ENCODE results near the gene ARRB1. TPM values are rescaled to one million over a fixed set of nuclear protein-coding genes. Genes with fewer than 3 reads are reported as not detected.
"Not testable (repeated sequence)": the region's sequence is repeated elsewhere in the genome, so short reads cannot be mapped to it uniquely, and the experiment has no call there.

Gene ARRB1
- total RNA-seq, 1 experiment from 2014 or later: 30.7 TPM

- no peak for DNase-seq (ENCODE audit: low read depth, low spot score)
- in situ Hi-C loops (cut with HindIII; ENCODE audit: low pct_unique_long_range_greater_than_20kb, low sequenced_read_pairs): no loop called here
Measured at GRCh38 chr11:75333022-75333806, 18.2 kb downstream of the ARRB1 start.

- DNase-seq (ENCODE audit: low read depth, low spot score); in situ Hi-C loops (cut with HindIII; ENCODE audit: low pct_unique_long_range_greater_than_20kb, low sequenced_read_pairs): not testable (repeated sequence)
Measured at GRCh38 chr11:75331761-75332160, 19.7 kb downstream of the ARRB1 start.

DNA sequence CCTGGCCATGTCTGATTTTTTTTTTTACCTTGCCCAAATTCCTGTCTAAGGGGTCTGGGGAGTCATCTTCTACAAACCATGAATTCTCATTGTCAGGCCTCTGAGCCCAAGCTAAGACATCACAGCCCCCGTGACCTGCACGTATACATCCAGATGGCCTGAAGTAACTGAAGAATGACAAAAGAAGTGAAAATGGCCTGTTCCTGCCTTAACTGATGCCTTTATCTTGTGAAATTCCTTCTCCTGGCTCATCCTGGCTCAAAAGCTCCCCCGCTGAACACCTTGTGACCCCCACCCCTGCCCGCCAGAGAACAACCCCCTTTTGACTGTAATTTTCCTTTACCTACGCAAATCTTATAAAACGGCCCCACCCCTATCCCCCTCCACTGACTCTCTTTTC, 20.2 kb downstream of the ARRB1 start:
- DNase-seq (ENCODE audit: low read depth, low spot score); in situ Hi-C loops (cut with HindIII; ENCODE audit: low pct_unique_long_range_greater_than_20kb, low sequenced_read_pairs): not testable (repeated sequence)

DNA sequence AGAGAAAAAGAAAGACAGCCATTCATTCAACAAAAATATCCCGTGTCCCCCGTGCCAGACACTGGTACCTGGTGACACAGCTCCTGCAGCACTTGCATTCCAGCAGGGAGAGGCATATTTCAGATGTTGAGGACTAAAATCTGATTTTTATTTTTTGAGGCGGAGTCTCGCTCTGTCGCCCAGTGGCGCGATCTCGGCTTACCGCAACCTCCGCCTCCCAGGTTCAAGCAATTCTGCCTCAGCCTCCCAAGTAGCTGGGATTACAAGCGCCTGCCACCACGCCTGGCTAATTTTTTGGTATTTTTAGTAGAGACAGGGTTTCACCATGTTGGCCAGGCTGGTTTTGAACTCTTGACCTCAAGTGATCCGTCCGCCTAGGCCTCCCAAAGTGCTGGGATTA, 20.6 kb downstream of the ARRB1 start:
- in situ Hi-C loops (cut with HindIII; ENCODE audit: low pct_unique_long_range_greater_than_20kb, low sequenced_read_pairs); DNase-seq (ENCODE audit: low read depth, low spot score): not testable (repeated sequence)

DNA sequence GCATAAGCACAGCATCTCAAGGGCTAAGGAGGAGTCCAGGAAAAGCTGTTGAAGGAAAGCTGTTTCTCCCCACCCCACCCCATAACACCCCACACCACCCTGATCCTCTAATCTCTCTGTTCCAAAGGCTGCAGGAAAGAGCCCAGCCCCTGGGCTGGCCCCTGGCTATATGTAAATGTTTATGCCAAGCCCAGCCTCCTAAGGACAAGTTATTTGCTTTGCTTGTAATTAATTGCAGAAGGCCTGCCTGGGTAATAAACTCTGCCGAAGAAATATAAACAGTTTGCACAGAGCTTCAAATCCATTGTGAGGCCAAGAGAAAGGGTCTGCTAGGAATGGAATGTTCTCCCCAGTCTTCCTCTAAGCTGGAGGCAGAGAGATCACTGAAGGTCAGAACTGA, 21.2 kb downstream of the ARRB1 start:
- in situ Hi-C loops (cut with HindIII; ENCODE audit: low pct_unique_long_range_greater_than_20kb, low sequenced_read_pairs): no loop called here
- DNase-seq (ENCODE audit: low read depth, low spot score): no peak

GRCh38 chr11:75328426-75329277, 22.8 kb downstream of the ARRB1 start:
- peak; percentile 93 for DNase-seq (ENCODE audit: low read depth, low spot score)
- in situ Hi-C loops (cut with HindIII; ENCODE audit: low pct_unique_long_range_greater_than_20kb, low sequenced_read_pairs): no loop called here

DNA sequence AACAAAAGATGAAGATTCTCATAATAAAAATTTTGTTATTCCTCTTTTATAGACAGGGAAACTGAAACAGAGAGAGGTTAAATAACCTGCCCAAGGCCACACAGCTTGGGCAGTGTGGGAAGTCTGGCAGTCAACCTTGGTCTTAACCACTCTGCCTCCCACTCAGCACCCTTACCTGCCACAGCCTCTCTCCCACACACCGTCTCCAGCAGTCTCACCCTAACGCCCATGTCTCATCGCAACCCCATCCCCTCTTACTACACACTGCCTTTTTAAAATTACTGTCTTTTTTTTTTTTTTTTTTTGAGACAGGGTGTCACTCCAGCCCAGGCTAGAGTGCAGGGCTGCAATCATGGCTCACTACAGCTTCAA, 25.0 kb downstream of the ARRB1 start:
- in situ Hi-C loops (cut with HindIII; ENCODE audit: low pct_unique_long_range_greater_than_20kb, low sequenced_read_pairs): no loop called here

DNA sequence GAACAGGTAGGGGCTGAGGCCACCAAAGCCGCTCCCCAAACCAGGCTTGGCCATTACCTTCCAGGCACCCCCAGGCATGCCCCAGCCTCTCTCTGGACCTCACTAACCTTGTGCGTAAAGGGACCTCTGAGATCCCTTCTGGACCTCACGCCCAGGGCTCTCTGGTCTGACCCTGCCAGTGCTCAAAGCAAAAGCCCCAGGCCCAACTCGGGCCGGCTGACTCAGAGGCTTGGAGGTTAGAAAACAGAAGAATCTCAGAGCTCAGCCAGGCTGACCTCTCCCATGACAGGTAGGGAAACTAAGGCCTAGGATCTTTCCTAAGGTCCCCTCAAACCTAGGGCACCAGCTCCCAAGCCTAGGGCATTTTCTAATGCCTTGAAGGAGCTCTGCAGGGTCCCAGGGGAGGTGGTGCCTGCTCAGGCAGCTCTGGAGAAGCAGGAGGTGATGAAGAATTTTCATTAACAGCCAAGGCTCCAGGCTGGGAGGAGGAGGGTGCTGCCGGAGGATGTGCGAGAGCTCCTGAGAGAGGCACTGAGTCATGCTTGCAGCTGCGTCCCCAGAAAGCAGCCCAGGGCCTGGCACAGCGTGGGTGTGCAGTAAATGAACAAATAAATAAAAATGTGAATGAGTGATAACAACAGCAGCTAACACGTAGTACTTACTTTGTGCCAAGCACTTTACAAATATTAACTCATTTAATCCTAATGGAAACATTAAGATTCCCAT, 25.6 kb downstream of the ARRB1 start:
- in situ Hi-C loops (cut with HindIII; ENCODE audit: low pct_unique_long_range_greater_than_20kb, low sequenced_read_pairs): no loop called here
- DNase-seq (ENCODE audit: low read depth, low spot score): no peak

More for the DNA sequence above, 25.0 kb downstream of the ARRB1 start:
- DNase-seq (ENCODE audit: low read depth, low spot score): no peak

GRCh38 chr11:75324740-75325139, 26.7 kb downstream of the ARRB1 start:
- in situ Hi-C loops (cut with HindIII; ENCODE audit: low pct_unique_long_range_greater_than_20kb, low sequenced_read_pairs): no loop called here
- DNase-seq (ENCODE audit: low read depth, low spot score): no peak

- in situ Hi-C loops (cut with HindIII; ENCODE audit: low pct_unique_long_range_greater_than_20kb, low sequenced_read_pairs): no loop called here
- no peak for DNase-seq (ENCODE audit: low read depth, low spot score)
Measured at GRCh38 chr11:75324189-75324588, 27.3 kb downstream of the ARRB1 start.

DNA sequence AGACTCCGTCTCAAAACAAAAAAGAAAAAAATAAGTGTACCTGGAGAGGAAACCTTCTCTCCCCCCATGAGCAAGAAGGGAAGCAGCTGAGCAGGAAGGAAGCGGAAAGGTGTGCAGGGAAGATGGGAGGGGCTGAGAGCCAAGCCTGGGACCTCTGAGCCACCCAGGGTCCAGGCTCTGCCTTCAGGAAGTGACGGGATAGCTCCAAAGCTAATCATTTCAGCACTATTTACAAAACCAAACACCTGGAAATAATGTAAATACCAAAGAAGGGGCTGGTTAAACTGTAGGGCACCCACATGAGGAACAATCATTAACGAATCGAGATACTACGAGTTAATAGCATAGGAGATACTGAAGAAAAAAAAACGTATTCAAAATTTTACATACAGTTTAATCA, 27.9 kb downstream of the ARRB1 start:
- DNase-seq (ENCODE audit: low read depth, low spot score): no peak
- in situ Hi-C loops (cut with HindIII; ENCODE audit: low pct_unique_long_range_greater_than_20kb, low sequenced_read_pairs): no loop called here

- in situ Hi-C loops (cut with HindIII; ENCODE audit: low pct_unique_long_range_greater_than_20kb, low sequenced_read_pairs): no loop called here
Measured at GRCh38 chr11:75320643-75321042, 30.8 kb downstream of the ARRB1 start.

GRCh38 chr11:75320046-75320618, 31.3 kb downstream of the ARRB1 start:
- in situ Hi-C loops (cut with HindIII; ENCODE audit: low pct_unique_long_range_greater_than_20kb, low sequenced_read_pairs): no loop called here
- no peak for DNase-seq (ENCODE audit: low read depth, low spot score)

More at GRCh38 chr11:75320643-75321042, 30.8 kb downstream of the ARRB1 start:
- DNase-seq (ENCODE audit: low read depth, low spot score): no peak

DNA sequence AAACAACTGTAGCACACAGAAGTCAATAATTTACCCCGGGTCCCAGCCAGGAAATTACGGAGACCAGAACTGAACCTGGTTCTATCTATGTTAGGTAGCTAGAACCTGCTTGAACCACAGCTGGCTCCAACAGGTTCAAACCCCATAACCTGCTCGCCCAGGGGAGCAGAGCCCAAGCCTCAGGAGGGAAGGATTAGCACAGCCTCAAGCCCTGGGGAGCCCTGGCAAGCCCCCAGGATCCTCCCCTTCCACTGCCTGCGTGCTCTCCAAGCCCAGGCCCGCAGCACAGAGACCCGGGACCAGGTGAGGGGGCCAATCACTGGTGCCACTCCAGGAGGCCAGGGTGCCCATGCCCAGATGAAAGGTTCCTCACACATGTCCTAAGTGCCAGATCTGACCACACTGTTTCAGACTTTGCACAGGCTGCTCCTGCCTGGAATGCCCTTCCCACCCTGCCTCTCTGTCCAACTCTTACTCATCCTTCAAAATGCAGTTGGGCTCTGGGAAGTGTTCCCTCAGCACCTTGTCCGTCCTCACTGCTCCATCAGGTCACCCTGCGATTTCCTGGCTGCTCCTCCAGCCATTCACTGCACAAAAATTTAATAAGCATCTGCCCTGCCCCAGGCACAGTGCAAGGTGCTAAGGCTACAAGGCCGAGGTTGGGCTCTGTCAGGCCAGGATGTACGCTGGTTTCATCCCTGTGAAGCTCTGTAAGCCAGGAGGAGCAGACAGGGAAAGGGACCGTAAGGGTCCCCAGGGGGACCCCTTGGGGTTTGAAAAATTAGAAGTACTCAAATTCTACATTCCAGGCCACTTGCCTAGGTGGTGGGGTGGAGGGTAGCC, 32.2 kb downstream of the ARRB1 start:
- no peak for DNase-seq (ENCODE audit: low read depth, low spot score)

DNA sequence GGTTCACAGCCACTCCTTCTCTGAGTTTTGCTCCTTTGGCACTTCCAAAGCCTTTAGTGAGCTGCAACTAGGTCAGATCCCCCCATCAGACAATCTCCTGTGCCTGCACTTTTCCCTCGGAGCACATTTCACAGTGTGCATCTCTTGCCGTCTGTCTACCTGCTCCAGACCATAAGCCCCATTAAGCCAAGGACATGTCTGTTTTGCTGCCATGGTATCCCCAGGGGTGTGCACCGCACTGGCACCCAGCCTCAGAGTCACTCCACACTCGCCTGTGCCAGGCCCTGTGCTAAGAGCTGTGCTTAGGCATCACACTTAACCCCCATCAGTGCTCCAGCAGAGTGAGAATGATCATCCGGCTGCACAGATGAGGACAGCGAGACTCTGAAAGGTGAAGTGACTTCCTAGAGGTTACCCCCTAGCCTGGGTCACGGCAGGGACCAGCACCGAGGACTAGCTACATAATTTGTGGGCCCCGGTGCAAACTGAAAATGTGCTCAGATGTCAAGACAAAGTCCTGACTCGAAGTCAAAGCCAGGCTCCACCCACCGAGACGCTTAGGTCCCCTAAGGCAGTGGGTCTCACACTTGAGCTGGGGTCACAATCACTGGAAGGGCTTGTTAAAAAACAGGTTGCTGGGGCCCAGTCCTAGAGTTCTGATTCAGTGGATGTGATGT, 33.9 kb downstream of the ARRB1 start:
- in situ Hi-C loops (cut with HindIII; ENCODE audit: low pct_unique_long_range_greater_than_20kb, low sequenced_read_pairs): no loop called here
- no peak for DNase-seq (ENCODE audit: low read depth, low spot score)

More for the DNA sequence above, 32.2 kb downstream of the ARRB1 start:
- in situ Hi-C loops (cut with HindIII; ENCODE audit: low pct_unique_long_range_greater_than_20kb, low sequenced_read_pairs): no loop called here

- no peak for DNase-seq (ENCODE audit: low read depth, low spot score)
- in situ Hi-C loops (cut with HindIII; ENCODE audit: low pct_unique_long_range_greater_than_20kb, low sequenced_read_pairs): no loop called here
Measured at GRCh38 chr11:75315439-75315805, 36.0 kb downstream of the ARRB1 start.
